ENCODE data around the gene POLR2J2. TPM values are rescaled to one million over a fixed set of nuclear protein-coding genes. Genes with fewer than 3 reads are reported as not detected.

Gene POLR2J2
- total RNA-seq, result 0.19 and 4.0 TPM in 2 replicates

DNA sequence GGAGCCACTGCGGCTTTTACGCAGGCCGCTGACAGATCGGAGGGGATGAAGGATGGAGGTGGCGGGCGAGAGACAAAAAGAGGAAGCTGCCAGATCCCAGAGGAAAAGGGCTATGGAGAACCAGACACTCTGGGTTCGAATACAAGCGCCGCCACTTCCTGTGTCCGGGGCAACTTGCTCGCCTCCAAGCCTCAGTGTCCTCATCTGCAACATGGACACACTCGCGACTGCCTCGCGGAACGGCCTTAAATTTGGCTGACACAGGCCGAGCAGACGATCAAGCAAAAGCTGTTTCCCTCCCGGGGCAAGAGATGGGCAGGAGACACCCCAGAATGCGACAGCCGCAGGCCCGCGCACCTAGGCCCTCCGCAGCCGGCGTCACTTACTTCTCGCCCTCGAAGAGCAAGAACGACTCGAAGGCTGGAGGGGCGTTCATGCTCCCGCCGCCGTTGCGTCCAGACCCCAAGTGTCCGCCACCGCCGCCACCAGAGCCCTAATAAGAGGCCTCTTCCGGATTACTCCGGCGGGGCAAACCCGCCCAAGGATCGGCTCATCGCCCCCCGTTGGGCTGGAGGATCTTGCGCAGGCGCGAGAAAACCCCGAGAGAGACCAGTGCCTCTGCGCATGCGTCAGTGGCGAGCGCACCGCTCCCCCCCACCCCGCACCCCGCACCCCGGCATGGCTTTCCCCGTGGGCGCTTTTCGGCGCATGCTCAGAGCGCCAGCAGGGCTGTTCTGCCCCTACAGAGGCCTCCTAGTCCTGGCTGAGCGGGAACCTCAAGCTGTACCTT lies at the start of gene POLR2J2:
TSS of gene POLR2J2 (minus strand) at position 498 of the 790 bp plus-strand sequence. CDS start at position 436, 62 bp downstream.

GRCh38 chr7:102649924-102650323 lies 21.5 kb downstream of the POLR2J2 start, which contains the start of gene SPDYE2B:
Gene SPDYE2B (plus strand): TSS chr7:102650319. CDS start chr7:102652349, 2,030 bp downstream.

GRCh38 chr7:102642691-102643090 lies 28.8 kb downstream of the POLR2J2 start, which contains the start of gene UPK3BL1:
Gene UPK3BL1 (minus strand): TSS chr7:102642791. CDS start chr7:102642741, 50 bp downstream.

GRCh38 chr7:102616507-102617125 lies 54.8 kb downstream of the POLR2J2 start, which contains the start of gene RASA4:
Gene RASA4 (minus strand): TSS chr7:102616756. CDS start chr7:102616689, 67 bp downstream.

Other genes starting within 250 kb of the POLR2J2 start
- gene ORAI2, start 238.1 kb downstream of the POLR2J2 start, total RNA-seq, result 8.0 and 15.7 TPM in 2 replicates
- gene ALKBH4, start 206.8 kb downstream of the POLR2J2 start, total RNA-seq, result 11.8 and 14.9 TPM in 2 replicates
- 14.4 and 31.0 TPM in 2 replicates for gene LRWD1, start 206.7 kb downstream of the POLR2J2 start, total RNA-seq
- 24.7 and 40.1 TPM in 2 replicates for gene POLR2J, start 192.7 kb downstream of the POLR2J2 start, total RNA-seq
- 0.51 and 2.5 TPM in 2 replicates for gene RASA4B, start 153.9 kb downstream of the POLR2J2 start, total RNA-seq
- 106 and 157 TPM in 2 replicates for gene UPK3BL2, start 128.0 kb downstream of the POLR2J2 start, total RNA-seq
- gene SPDYE2, start 120.4 kb downstream of the POLR2J2 start, total RNA-seq, result not detected in 2 replicates
- gene POLR2J3, start 99.1 kb downstream of the POLR2J2 start, total RNA-seq, result 3.4 and 10.8 TPM in 2 replicates
- gene RASA4, start 54.9 kb downstream of the POLR2J2 start, total RNA-seq, result 5.6 and 11.8 TPM in 2 replicates
- 1,784 and 2,271 TPM in 2 replicates for gene UPK3BL1, start 28.9 kb downstream of the POLR2J2 start, total RNA-seq
- gene SPDYE2B, start 21.3 kb downstream of the POLR2J2 start, total RNA-seq, result not detected in 2 replicates
- 8.0 and 9.2 TPM in 2 replicates for gene FAM185A, start 77.3 kb upstream of the POLR2J2 start, total RNA-seq
- 1.3 and 2.0 TPM in 2 replicates for gene LRRC17, start 241.3 kb upstream of the POLR2J2 start, total RNA-seq